GM19035 (cell line): ENCODE results near the gene ZNF160.
"Not testable (repeated sequence)": the region's sequence is repeated elsewhere in the genome, so short reads cannot be mapped to it uniquely, and the experiment has no call there.

Experiments used
- ATAC-seq: cut with Tn5 transposase; IDR thresholded peaks from one replicate; pipeline ENCODE4 v1.9.1; 2021; ENCODE audit not compliant: unreplicated experiment

Gene ZNF160

GRCh38 chr19:53103234-53104203 lies at the start of gene ZNF160:
Gene ZNF160 (minus strand): TSS chr19:53103422. CDS start chr19:53086276, 17,146 bp downstream.
- peak; percentile 91 for ATAC-seq

- no peak for ATAC-seq
Observed at GRCh38 chr19:53147645-53148044, 44.4 kb upstream of the ZNF160 start.

- no peak for ATAC-seq
Observed at GRCh38 chr19:53140351-53140750, 37.1 kb upstream of the ZNF160 start.

GRCh38 chr19:53136432-53136831 lies 33.2 kb upstream of the ZNF160 start:
- no peak for ATAC-seq

- no peak for ATAC-seq
Observed at GRCh38 chr19:53132141-53132991, 29.1 kb upstream of the ZNF160 start, which contains the start of gene ZNF415. Gene ZNF415 (minus strand): TSS chr19:53132910. CDS start chr19:53122676, 10,234 bp downstream.

GRCh38 chr19:53131727-53132126 lies 28.5 kb upstream of the ZNF160 start:
- ATAC-seq = no peak

- no peak for ATAC-seq
Observed at GRCh38 chr19:53131085-53131590, 27.9 kb upstream of the ZNF160 start.

- ATAC-seq = no peak
Observed at GRCh38 chr19:53130506-53130905, 27.3 kb upstream of the ZNF160 start.

- ATAC-seq = not testable (repeated sequence)
Observed at GRCh38 chr19:53126733-53127526, 23.7 kb upstream of the ZNF160 start.

- no peak for ATAC-seq
Observed at GRCh38 chr19:53123400-53123799, 20.2 kb upstream of the ZNF160 start.

- ATAC-seq = no peak
Observed at GRCh38 chr19:53112286-53112685, 9.1 kb upstream of the ZNF160 start.

- ATAC-seq = no peak
Observed at GRCh38 chr19:53109527-53109926, 6.3 kb upstream of the ZNF160 start.

GRCh38 chr19:53102756-53103233 lies 427 bp downstream of the ZNF160 start:
- ATAC-seq = peak; percentile 14

GRCh38 chr19:53102206-53102755 lies 941 bp downstream of the ZNF160 start:
- no peak for ATAC-seq

GRCh38 chr19:53101518-53101917 lies 1.7 kb downstream of the ZNF160 start:
- ATAC-seq = no peak

- ATAC-seq = not testable (repeated sequence)
Observed at GRCh38 chr19:53098570-53098969, 4.7 kb downstream of the ZNF160 start.

- not testable (repeated sequence) for ATAC-seq
Observed at GRCh38 chr19:53096982-53097690, 6.1 kb downstream of the ZNF160 start.

- ATAC-seq = not testable (repeated sequence)
Observed at GRCh38 chr19:53096579-53096978, 6.6 kb downstream of the ZNF160 start.
